ENCODE measurements around the gene ESR1.

The ESR1 gene

DNA sequence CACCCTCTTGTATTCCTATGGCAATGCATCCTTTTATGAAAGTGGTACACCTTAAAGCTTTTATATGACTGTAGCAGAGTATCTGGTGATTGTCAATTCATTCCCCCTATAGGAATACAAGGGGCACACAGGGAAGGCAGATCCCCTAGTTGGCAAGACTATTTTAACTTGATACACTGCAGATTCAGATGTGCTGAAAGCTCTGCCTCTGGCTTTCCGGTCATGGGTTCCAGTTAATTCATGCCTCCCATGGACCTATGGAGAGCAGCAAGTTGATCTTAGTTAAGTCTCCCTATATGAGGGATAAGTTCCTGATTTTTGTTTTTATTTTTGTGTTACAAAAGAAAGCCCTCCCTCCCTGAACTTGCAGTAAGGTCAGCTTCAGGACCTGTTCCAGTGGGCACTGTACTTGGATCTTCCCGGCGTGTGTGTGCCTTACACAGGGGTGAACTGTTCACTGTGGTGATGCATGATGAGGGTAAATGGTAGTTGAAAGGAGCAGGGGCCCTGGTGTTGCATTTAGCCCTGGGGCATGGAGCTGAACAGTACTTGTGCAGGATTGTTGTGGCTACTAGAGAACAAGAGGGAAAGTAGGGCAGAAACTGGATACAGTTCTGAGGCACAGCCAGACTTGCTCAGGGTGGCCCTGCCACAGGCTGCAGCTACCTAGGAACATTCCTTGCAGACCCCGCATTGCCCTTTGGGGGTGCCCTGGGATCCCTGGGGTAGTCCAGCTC, 292.1 kb downstream of the ESR1 start:
- Histone ChIP-seq H3K36me3 (ENCODE audit: control insufficient read depth, low read length) (no peaks in the 10 kb centered on the region), H3K4me2 (ENCODE audit: low read length) (no peak overlapping the region), H3K27ac (ENCODE audit: low read depth, low read length) (no peak overlapping the region), H3K9me2 (replicated peaks; ENCODE audit: control insufficient read depth, low read length) (no peaks in the 10 kb centered on the region), H3K27me3 (ENCODE audit: control insufficient read depth, low read length) (no peaks in the 10 kb centered on the region), H3K4me1 (ENCODE audit: control insufficient read depth, low read length) (no peaks in the 10 kb centered on the region), H3F3A (ENCODE audit: control insufficient read depth, insufficient read depth) (no peaks in the 10 kb centered on the region), H4K20me1 (ENCODE audit: control insufficient read depth, insufficient read depth, low read depth, low read length) (no peaks in the 10 kb centered on the region), H3K79me2 (ENCODE audit: control insufficient read depth, low read length) (no peaks in the 10 kb centered on the region), H3K9me3 (ENCODE audit: control insufficient read depth, insufficient read depth, low read length) (no peaks in the 10 kb centered on the region), H3K4me3 (ENCODE audit: low read length) (no peak overlapping the region)
- TF ChIP-seq, protein P1, sequence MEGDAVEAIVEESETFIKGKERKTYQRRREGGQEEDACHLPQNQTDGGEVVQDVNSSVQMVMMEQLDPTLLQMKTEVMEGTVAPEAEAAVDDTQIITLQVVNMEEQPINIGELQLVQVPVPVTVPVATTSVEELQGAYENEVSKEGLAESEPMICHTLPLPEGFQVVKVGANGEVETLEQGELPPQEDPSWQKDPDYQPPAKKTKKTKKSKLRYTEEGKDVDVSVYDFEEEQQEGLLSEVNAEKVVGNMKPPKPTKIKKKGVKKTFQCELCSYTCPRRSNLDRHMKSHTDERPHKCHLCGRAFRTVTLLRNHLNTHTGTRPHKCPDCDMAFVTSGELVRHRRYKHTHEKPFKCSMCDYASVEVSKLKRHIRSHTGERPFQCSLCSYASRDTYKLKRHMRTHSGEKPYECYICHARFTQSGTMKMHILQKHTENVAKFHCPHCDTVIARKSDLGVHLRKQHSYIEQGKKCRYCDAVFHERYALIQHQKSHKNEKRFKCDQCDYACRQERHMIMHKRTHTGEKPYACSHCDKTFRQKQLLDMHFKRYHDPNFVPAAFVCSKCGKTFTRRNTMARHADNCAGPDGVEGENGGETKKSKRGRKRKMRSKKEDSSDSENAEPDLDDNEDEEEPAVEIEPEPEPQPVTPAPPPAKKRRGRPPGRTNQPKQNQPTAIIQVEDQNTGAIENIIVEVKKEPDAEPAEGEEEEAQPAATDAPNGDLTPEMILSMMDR (IDR thresholded peaks at IDR 0.05; ENCODE audit: low read depth, low read length, poor library complexity, severe bottlenecking) = no peak
- no peak for TF ChIP-seq EZH2phosphoT487 (IDR thresholded peaks at IDR 0.05; ENCODE audit: borderline replicate concordance, low read length)

DNA sequence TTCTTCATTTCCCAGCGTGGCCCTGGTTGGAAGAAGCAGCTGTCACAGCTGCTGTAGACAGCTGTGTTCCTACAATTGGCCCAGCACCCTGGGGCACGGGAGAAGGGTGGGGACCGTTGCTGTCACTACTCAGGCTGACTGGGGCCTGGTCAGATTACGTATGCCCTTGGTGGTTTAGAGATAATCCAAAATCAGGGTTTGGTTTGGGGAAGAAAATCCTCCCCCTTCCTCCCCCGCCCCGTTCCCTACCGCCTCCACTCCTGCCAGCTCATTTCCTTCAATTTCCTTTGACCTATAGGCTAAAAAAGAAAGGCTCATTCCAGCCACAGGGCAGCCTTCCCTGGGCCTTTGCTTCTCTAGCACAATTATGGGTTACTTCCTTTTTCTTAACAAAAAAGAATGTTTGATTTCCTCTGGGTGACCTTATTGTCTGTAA, 292.7 kb downstream of the ESR1 start:
- H3K79me2 ChIP-seq (ENCODE audit: control insufficient read depth, low read length) = no peaks in the 10 kb centered on the region
- H3K36me3 ChIP-seq (ENCODE audit: control insufficient read depth, low read length) = no peaks in the 10 kb centered on the region
- H3K4me1 ChIP-seq (ENCODE audit: control insufficient read depth, low read length) = no peaks in the 10 kb centered on the region
- no peak overlapping the region for H3K27ac ChIP-seq (ENCODE audit: low read depth, low read length)
- no peak for TF ChIP-seq EZH2phosphoT487 (IDR thresholded peaks at IDR 0.05; ENCODE audit: borderline replicate concordance, low read length)
- TF ChIP-seq, protein P1 (IDR thresholded peaks at IDR 0.05; ENCODE audit: low read depth, low read length, poor library complexity, severe bottlenecking) = no peak
- H3K27me3 ChIP-seq (ENCODE audit: control insufficient read depth, low read length) = no peaks in the 10 kb centered on the region
- no peak overlapping the region for H3K4me3 ChIP-seq (ENCODE audit: low read length)
- H3K9me3 ChIP-seq (ENCODE audit: control insufficient read depth, insufficient read depth, low read length) = no peaks in the 10 kb centered on the region
- no peaks in the 10 kb centered on the region for H3F3A ChIP-seq (ENCODE audit: control insufficient read depth, insufficient read depth)
- no peak overlapping the region for H3K4me2 ChIP-seq (ENCODE audit: low read length)
- no peaks in the 10 kb centered on the region for H3K9me2 ChIP-seq (replicated peaks; ENCODE audit: control insufficient read depth, low read length)
- H4K20me1 ChIP-seq (ENCODE audit: control insufficient read depth, insufficient read depth, low read depth, low read length) = no peaks in the 10 kb centered on the region

DNA sequence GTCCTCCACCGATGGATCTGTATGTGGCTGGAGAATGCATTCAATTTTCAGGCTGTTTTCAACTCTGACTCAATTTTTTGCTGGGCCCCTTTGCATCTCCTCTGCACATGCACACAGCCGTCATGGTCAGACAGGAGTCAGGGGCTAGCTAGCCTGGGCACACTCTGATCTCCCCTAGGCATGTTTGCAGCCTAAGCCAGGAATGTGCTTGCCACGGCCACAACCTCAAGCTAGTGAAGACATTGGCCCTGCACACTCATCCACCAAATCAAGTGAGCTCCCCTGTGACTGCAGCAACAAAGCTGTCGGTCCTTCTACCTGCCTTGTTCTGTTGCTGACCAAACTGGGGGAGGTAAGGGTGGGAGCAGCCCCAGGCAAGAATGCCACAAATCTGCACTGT, 300.5 kb downstream of the ESR1 start:
- TF ChIP-seq, protein P1 (IDR thresholded peaks at IDR 0.05; ENCODE audit: low read depth, low read length, poor library complexity, severe bottlenecking) = no peak
- no peak for TF ChIP-seq EZH2phosphoT487 (IDR thresholded peaks at IDR 0.05; ENCODE audit: borderline replicate concordance, low read length)
- H3K36me3 ChIP-seq (ENCODE audit: control insufficient read depth, low read length) = no peaks in the 10 kb centered on the region
- no peaks in the 10 kb centered on the region for H3K9me3 ChIP-seq (ENCODE audit: control insufficient read depth, insufficient read depth, low read length)
- H3K4me3 ChIP-seq (ENCODE audit: low read length) = no peak overlapping the region
- H3K27ac ChIP-seq (ENCODE audit: low read depth, low read length) = no peak overlapping the region
- no peaks in the 10 kb centered on the region for H3K9me2 ChIP-seq (replicated peaks; ENCODE audit: control insufficient read depth, low read length)
- no peaks in the 10 kb centered on the region for H3K79me2 ChIP-seq (ENCODE audit: control insufficient read depth, low read length)
- no peaks in the 10 kb centered on the region for H3F3A ChIP-seq (ENCODE audit: control insufficient read depth, insufficient read depth)
- no peaks in the 10 kb centered on the region for H4K20me1 ChIP-seq (ENCODE audit: control insufficient read depth, insufficient read depth, low read depth, low read length)
- no peak overlapping the region for H3K4me2 ChIP-seq (ENCODE audit: low read length)
- peaks cover 13% of the 10 kb centered on the region; the same call in 1 of the 2 replicates for H3K27me3 ChIP-seq (ENCODE audit: control insufficient read depth, low read length)
- H3K4me1 ChIP-seq (ENCODE audit: control insufficient read depth, low read length) = no peaks in the 10 kb centered on the region

All from DOHH2 (cell line).